Adipocyte (in vitro differentiated cells): Measurements from ENCODE around the gene ITPR2.
"Not testable (repeated sequence)": the region's sequence is repeated elsewhere in the genome, so short reads cannot be mapped to it uniquely, and the experiment has no call there.

ENCODE experiments used
- DNase-seq: peaks from one replicate; pipeline ENCODE4 v3.0.0-alpha.2; 2015; ENCODE audit warnings: low read depth
- H3K27me3 ChIP-seq: replicated peaks from 2 replicates; pipeline ENCODE4 v1.7.0; 2013; ENCODE audit warnings: mild to moderate bottlenecking, low read length, moderate library complexity; ENCODE audit not compliant: control insufficient read depth, insufficient read depth
- H3K36me3 ChIP-seq: 2 replicates; pipeline ENCODE4 v1.7.0; 2013; ENCODE audit warnings: low read length, mild to moderate bottlenecking, moderate library complexity; ENCODE audit not compliant: control insufficient read depth, insufficient read depth, severe bottlenecking
- H3K4me1 ChIP-seq: 2 replicates; pipeline ENCODE4 v1.7.0; 2013; ENCODE audit warnings: mild to moderate bottlenecking, low read length, moderate library complexity; ENCODE audit not compliant: control insufficient read depth, insufficient read depth
- H3K4me3 ChIP-seq: 2 replicates; pipeline ENCODE4 v1.7.0; 2013; ENCODE audit warnings: mild to moderate bottlenecking, low read length, moderate library complexity
- H3K9ac ChIP-seq: 2 replicates; pipeline ENCODE4 v1.7.0; 2013; ENCODE audit warnings: mild to moderate bottlenecking, low read length, moderate library complexity
- H3K9me3 ChIP-seq: 2 replicates; pipeline ENCODE4 v1.7.0; 2013; ENCODE audit warnings: mild to moderate bottlenecking, low read length, moderate library complexity; ENCODE audit not compliant: control insufficient read depth

ITPR2 gene

DNA sequence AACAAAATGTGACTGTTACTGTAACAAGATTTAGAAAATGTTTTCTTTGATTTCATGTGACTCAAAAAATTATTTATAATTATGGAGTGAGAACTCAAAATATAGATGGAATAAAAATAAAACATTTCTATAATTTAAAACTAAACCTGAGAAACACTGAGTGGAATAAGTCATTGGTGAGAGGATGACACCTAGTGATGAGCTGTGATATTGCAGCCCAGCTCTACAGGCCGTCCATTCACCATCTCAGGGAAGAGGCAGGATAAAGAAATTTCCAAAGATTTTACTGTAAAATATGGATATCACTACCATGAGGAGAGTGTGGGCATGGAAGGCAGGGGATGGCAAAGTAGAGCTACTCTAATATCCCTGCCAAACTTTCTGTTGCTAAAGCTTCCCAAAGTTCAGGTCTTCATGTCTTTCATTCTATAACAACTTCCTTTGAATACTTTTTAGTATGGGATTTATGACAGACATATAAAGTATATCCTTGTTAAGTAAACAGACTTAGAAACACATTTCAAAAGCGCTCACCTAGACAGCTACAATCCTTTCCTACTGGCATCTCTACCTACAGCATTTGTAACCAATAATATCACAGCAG is 308.0 kb downstream of the ITPR2 start:
- Histone ChIP-seq H3K27me3 (no peaks in the 10 kb centered on the region), H3K9ac (no peak overlapping the region), H3K4me1 (peaks cover 11% of the 10 kb centered on the region), H3K36me3 (no peaks in the 10 kb centered on the region), H3K9me3 (peaks cover 14% of the 10 kb centered on the region), H3K4me3 (no peak overlapping the region)
- DNase-seq, result peak; percentile 10

DNA sequence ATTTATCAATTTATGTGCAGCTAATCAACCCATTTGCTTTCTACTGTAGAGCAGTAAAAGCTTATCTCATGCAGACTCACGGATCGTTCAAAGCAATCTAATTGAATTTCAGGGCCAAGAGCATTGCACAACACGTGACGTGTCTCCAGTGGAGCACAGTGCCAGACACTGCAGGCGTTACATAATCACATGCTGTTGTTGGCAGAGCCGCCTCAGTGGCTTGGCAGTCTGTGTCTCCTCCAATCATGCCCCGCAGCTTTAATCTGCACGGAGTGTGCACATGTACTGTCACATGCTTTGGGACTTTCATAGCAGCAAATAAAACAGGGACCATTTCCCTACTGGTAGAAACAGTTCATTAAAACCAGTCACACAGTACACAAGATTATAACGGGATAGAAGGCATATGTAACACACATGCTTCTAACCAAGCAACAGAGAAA is 309.3 kb downstream of the ITPR2 start:
- Histone ChIP-seq H3K36me3 (no peaks in the 10 kb centered on the region), H3K9ac (no peak overlapping the region), H3K4me1 (peaks cover 11% of the 10 kb centered on the region), H3K4me3 (peak overlapping the region; percentile 29), H3K9me3 (peaks cover 20% of the 10 kb centered on the region), H3K27me3 (no peaks in the 10 kb centered on the region)
- DNase-seq, result peak; percentile 61

DNA sequence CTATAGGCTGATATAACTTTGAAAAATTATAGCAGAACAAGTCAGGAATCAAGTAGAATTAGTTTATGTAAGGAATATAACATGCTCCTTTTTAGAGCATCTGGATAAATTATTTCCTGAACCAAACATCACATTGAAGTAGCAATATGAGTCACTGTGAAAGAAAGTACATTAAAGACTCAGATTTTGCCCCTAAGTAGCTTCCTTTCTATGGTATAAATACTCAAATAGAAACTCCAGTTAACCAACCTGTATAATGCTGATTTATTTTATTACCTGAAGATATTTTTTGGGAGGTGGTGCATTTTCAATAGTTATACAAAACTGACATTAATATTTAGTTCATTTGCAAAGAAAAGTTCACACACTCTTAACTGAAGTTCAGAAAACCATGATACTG is 312.1 kb downstream of the ITPR2 start:
- no peak overlapping the region for H3K9ac ChIP-seq
- no peaks in the 10 kb centered on the region for H3K36me3 ChIP-seq
- H3K27me3 ChIP-seq, result no peaks in the 10 kb centered on the region
- peaks cover 11% of the 10 kb centered on the region for H3K4me1 ChIP-seq
- peaks cover 16% of the 10 kb centered on the region for H3K9me3 ChIP-seq
- H3K4me3 ChIP-seq, result no peak overlapping the region
- no peak for DNase-seq

DNA sequence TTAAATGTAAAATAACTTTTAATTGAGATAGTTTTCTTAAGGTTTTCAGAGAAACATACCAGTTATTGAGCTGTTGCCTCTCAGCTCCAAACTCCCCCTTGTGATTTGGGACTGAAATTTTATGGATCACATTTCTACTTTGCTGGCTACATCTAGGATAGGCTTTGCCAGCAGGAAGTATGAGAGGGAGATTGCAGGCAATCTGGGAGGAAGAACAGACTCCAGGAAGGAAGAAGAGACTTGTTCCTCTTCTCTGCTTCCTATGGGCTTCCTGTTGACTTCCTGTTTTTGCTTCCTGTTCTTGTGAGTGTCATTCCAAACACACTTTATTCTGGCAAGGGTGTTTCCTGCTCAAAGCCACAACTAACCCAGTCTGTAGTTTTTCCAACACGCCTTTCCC is 312.9 kb downstream of the ITPR2 start:
- no peak overlapping the region for H3K4me3 ChIP-seq
- no peaks in the 10 kb centered on the region for H3K27me3 ChIP-seq
- no peak for DNase-seq
- H3K36me3 ChIP-seq, result no peaks in the 10 kb centered on the region
- H3K4me1 ChIP-seq, result peaks cover 11% of the 10 kb centered on the region
- no peak overlapping the region for H3K9ac ChIP-seq
- H3K9me3 ChIP-seq, result peaks cover 8% of the 10 kb centered on the region

DNA sequence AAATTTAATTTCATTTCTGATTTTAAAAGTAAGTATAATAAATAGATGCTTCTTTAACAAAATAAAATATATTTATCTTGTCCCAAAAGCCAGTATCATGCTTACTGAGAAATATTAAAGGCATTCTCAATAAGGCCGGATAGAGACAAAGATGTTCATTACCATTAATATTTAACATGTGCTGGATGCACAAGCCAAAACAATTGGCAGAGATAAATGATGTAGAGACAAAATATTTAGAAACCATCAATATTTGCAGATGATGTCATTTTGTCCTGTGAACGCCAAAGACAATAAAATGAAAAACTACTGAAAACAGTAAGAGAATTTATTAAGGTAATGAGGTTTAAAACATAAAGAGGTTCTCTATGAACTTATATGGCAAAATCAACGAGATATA is 313.5 kb downstream of the ITPR2 start:
- no peaks in the 10 kb centered on the region for H3K27me3 ChIP-seq
- DNase-seq, result no peak

DNA sequence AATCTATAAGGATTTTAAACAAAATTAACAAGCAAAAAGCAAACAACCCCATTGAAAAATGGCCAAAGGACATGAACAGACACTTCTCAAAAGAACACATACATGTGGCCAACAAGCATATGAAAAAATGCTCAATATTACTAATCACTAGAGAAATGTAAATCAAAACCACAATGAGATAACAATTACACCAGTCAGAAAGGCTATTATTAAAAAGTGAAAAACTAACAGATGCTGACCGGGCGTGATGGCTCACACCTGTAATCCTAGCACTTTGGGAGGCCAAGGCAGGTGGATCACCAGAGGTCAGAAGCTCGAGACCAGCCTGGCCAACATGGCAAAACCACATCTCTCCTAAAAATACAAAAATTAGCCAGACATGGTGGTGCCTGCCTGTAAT is 315.7 kb downstream of the ITPR2 start:
- not testable (repeated sequence) for H3K9me3 ChIP-seq, H3K9ac ChIP-seq, H3K27me3 ChIP-seq

More for the DNA sequence above, 313.5 kb downstream of the ITPR2 start:
- H3K36me3 ChIP-seq, result no peaks in the 10 kb centered on the region
- no peak overlapping the region for H3K4me3 ChIP-seq
- peaks cover 16% of the 10 kb centered on the region for H3K4me1 ChIP-seq
- H3K9me3 ChIP-seq, result peaks cover 6% of the 10 kb centered on the region
- H3K9ac ChIP-seq, result no peak overlapping the region

DNA sequence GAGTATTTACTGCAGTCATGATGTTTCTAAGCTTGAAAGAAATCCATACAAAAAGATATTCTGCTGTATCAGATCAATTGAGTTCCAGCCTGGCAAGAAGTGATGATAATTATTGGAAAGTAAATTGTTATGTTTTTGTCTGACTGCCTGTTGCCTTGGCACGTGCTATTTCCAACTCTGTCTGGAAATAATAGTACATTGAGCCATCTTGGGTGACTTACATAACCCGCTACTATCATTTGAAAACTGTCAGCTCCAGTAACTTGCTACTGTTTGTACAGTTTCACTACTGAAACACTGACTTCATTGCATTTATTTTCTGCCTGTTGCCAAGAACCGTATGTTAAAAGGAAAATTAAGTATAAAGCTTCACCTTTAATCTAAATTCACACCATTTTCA is 318.6 kb downstream of the ITPR2 start:
- peaks cover 12% of the 10 kb centered on the region for H3K4me1 ChIP-seq
- no peak overlapping the region for H3K4me3 ChIP-seq
- DNase-seq, result no peak
- H3K27me3 ChIP-seq, result no peaks in the 10 kb centered on the region
- peaks cover 6% of the 10 kb centered on the region for H3K9me3 ChIP-seq
- no peak overlapping the region for H3K9ac ChIP-seq
- no peaks in the 10 kb centered on the region for H3K36me3 ChIP-seq

More for the DNA sequence above, 315.7 kb downstream of the ITPR2 start:
- not testable (repeated sequence) for DNase-seq, H3K4me3 ChIP-seq, H3K36me3 ChIP-seq
- H3K4me1 ChIP-seq, result peaks cover 12% of the 10 kb centered on the region

DNA sequence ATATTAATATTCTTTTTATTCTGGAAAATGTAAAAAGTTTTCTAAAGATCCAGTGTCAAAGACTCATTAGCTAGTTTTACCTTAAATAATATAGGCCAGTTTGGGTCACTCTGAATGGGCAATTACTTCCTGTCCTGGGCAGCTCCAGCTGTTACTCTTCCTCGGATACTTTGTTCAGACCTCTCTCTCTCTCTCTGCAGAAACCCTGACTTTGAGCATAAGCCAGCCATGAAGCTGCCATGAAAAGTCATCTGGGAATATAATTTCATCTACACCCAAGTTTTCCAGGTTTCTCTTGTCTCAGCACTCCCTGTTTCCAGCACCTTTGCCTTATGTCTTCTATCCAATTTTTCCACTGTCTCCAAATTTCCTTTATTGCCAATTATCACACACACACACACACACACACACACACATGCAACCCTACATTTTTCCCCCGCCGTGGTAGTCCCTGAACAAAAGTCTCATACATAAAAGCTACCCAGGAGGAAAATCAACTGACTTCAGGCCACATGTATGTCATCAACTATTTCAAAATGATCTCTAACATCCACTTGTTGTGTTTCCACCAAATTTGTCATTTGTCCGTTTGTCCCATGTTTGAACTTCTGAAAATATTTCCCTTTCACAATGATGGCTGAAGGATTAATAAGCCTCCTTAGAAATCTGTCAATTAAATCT is 319.5 kb downstream of the ITPR2 start:
- H3K9ac ChIP-seq, result no peak overlapping the region
- H3K27me3 ChIP-seq, result no peaks in the 10 kb centered on the region
- no peaks in the 10 kb centered on the region for H3K9me3 ChIP-seq
- peaks cover 12% of the 10 kb centered on the region for H3K4me1 ChIP-seq
- no peak overlapping the region for H3K4me3 ChIP-seq
- DNase-seq, result no peak
- no peaks in the 10 kb centered on the region for H3K36me3 ChIP-seq

DNA sequence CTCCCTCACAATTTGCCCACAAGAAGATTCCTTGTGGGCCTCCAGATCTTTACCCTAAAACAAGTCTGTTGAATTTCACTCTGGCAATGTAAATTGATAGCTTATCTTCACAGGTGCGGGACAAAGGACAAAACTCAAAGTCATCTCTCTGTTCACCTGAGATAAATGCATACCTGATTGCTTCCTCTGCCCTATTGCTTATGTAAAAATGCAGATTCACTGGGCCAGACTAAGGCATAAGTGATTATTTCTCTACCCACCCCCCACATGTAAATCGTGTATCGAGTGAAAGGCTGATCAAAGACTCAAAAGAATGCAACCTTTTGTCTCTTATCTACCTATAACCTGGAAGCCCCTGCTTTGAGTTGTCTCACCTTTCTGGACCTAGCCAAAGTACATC is 320.8 kb downstream of the ITPR2 start:
- DNase-seq, result no peak
- no peaks in the 10 kb centered on the region for H3K27me3 ChIP-seq

DNA sequence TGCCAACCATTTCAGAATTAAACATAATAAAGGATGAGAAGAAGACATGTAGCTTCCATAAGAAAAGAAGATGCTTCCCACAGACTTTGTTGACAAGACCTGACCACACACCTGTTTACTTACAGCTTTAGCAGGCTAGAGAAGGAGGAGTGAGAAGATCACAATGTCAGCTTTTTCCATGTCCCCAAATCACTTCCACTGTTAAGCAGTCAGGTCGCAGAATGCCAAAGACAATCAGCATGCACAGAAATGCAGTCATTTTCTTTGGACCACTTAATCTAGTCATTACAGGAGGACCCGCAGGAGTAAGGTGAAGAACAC is 322.7 kb downstream of the ITPR2 start:
- Histone ChIP-seq H3K9me3 (no peaks in the 10 kb centered on the region), H3K4me3 (no peak overlapping the region), H3K36me3 (no peaks in the 10 kb centered on the region), H3K9ac (no peak overlapping the region), H3K4me1 (peaks cover 12% of the 10 kb centered on the region), H3K27me3 (no peaks in the 10 kb centered on the region)
- DNase-seq, result no peak

More for the DNA sequence above, 320.8 kb downstream of the ITPR2 start:
- Histone ChIP-seq H3K36me3 (no peaks in the 10 kb centered on the region), H3K4me3 (no peak overlapping the region), H3K9ac (no peak overlapping the region), H3K9me3 (no peaks in the 10 kb centered on the region), H3K4me1 (peaks cover 12% of the 10 kb centered on the region)

DNA sequence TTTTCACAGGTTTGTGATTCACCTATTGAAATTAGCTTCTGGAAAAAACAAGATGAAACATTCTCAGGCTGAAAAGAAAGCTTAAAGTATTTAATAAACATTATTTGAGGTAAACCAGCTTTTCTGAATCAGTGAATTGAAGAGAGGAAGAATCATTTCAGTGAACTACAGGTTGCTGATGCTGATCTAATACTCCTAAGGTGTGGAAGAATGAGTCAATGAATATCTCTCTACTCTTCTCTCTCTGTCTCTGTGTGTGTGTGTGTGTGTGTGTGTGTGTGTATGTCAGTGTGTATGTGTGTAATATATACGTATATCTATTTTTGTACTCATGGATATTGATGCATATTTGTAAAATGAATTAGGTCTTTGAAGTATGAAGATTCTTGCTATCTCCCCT is 325.4 kb downstream of the ITPR2 start:
- Histone ChIP-seq H3K4me1 (no peaks in the 10 kb centered on the region), H3K4me3 (no peak overlapping the region), H3K9ac (no peak overlapping the region), H3K9me3 (no peaks in the 10 kb centered on the region), H3K36me3 (no peaks in the 10 kb centered on the region), H3K27me3 (no peaks in the 10 kb centered on the region)
- DNase-seq, result no peak
